K562 (cell line): Measurements from ENCODE around the gene TBL1X. TPM values are rescaled to one million over a fixed set of nuclear protein-coding genes. Genes with fewer than 3 reads are reported as not detected.

Source experiments
- ATAC-seq: fragments of 200-7000 bp; cut with Tn5 transposase; 3 replicates; pipeline ENCODE4 v1.9.1; 2020; ENCODE audit warnings: moderate library complexity
- BruUV-seq: library from RNA; stranded (reverse); fragments of 400-500 nt; replicated peaks from 2 replicates; lab custom pipeline; 2021; lab: Mats Ljungman, UMichigan
- CTCF ChIA-PET: fragments of 300-600 bp; formaldehyde crosslinking; extraction: SDS; loops from one replicate; lab custom pipeline; 2021; ENCODE audit warnings: low intra/inter-chr PET ratio; lab: Yijun Ruan, JAX
- POLR2A ChIA-PET: fragments of 300-600, 350-650 bp; sonication (Branson Sonifier 250); formaldehyde crosslinking; extraction: SDS; loops from one replicate; lab custom pipeline; 2021; ENCODE audit warnings: antibody characterized with exemption, inconsistent platforms; lab: Yijun Ruan, JAX
- DNase-seq, 4 experiments: peaks; one replicate each; pipeline versions ENCODE4 v3.0.0 to v3.0.0-alpha.2; 2011 to 2018; ENCODE audit warnings: low spot score in 3 of 4, mixed read lengths in 3 of 4; ENCODE audit errors: extremely low read depth in 1 of 4
- FAIRE-seq: peaks from 2 replicates; lab custom pipeline; 2011; peaks lifted over from hg19 to GRCh38; lab: Jason Lieb, UNC
- H2AFZ ChIP-seq: 2 replicates; pipeline ENCODE4 v1.6.0; 2011; ENCODE audit warnings: low read depth, low read length, control low read depth, inconsistent platforms
- H3K27ac ChIP-seq: fragments of 200-600 bp; 3 replicates; pipeline ENCODE4 v1.8.0; 2011; ENCODE audit warnings: low read depth, mild to moderate bottlenecking, control low read depth, inconsistent platforms, low read length, moderate library complexity, mixed read lengths; ENCODE audit errors: extremely low read depth
- H3K27me3 ChIP-seq, 2 experiments: fragments of 300-600 bp in 1 of 2; 2 replicates in 1 of 2; 3 replicates in 1 of 2; pipeline versions ENCODE4 v1.6.0 to v1.8.0; 2011; ENCODE audit warnings: inconsistent platforms in 2 of 2, low read length in 2 of 2, mild to moderate bottlenecking in 1 of 2, mixed read lengths in 1 of 2, moderate library complexity in 1 of 2; ENCODE audit not compliant: control insufficient read depth in 2 of 2, insufficient read depth in 2 of 2
- H3K36me3 ChIP-seq: fragments of 300-600 bp; 3 replicates; pipeline ENCODE4 v1.8.0; 2011; ENCODE audit warnings: mild to moderate bottlenecking, low read length, inconsistent platforms; ENCODE audit not compliant: control insufficient read depth, insufficient read depth
- H3K4me1 ChIP-seq, 2 experiments: fragments of 200-600 bp in 1 of 2; replicated peaks in 1 of 2; 2 replicates in 1 of 2; 3 replicates in 1 of 2; pipeline versions ENCODE4 v1.5.1 to v1.8.0; 2011; ENCODE audit warnings: inconsistent platforms in 2 of 2, low read length in 2 of 2, mild to moderate bottlenecking in 1 of 2, mixed read lengths in 1 of 2, moderate library complexity in 1 of 2; ENCODE audit not compliant: control insufficient read depth in 2 of 2, insufficient read depth in 2 of 2
- H3K4me2 ChIP-seq: 2 replicates; pipeline ENCODE4 v1.6.1; 2011; ENCODE audit warnings: low read length, control low read depth, inconsistent platforms, mixed read lengths; ENCODE audit not compliant: insufficient read depth
- H3K4me3 ChIP-seq: fragments of 200-600 bp; sonication (generic), shearing (Covaris generic); 2 replicates; pipeline ENCODE4 v1.5.1; 2016; ENCODE audit warnings: control low read depth, inconsistent platforms
- H3K79me2 ChIP-seq: fragments of 200-600 bp; 3 replicates; pipeline ENCODE4 v1.8.0; 2011; ENCODE audit warnings: low read length, inconsistent platforms; ENCODE audit not compliant: control insufficient read depth, insufficient read depth
- H3K9ac ChIP-seq, 2 experiments: 2 replicates each; pipeline versions ENCODE4 v1.6.0 to v1.6.1; 2011; ENCODE audit warnings: low read depth in 2 of 2, low read length in 2 of 2, control low read depth in 1 of 2, inconsistent platforms in 1 of 2, mild to moderate bottlenecking in 1 of 2, mixed read lengths in 1 of 2; ENCODE audit not compliant: insufficient read depth in 1 of 2
- H3K9me1 ChIP-seq: one replicate; pipeline ENCODE4 v1.6.0; 2011; ENCODE audit warnings: inconsistent platforms, mild to moderate bottlenecking, low read length, moderate library complexity; ENCODE audit not compliant: control insufficient read depth, insufficient read depth
- H3K9me3 ChIP-seq: replicated peaks from 2 replicates; pipeline ENCODE4 v1.5.1; 2011; ENCODE audit warnings: low read depth, low read length, inconsistent platforms; ENCODE audit not compliant: control insufficient read depth, insufficient read depth
- H4K20me1 ChIP-seq: replicated peaks from 2 replicates; pipeline ENCODE4 v1.6.1; 2011; ENCODE audit warnings: low read length, inconsistent platforms, mixed read lengths; ENCODE audit not compliant: control insufficient read depth, insufficient read depth
- DDX20 ChIP-seq: fragments of 450-650 bp; IDR thresholded peaks from 2 replicates; pipeline ENCODE4 v1.6.1; 2016; ENCODE audit warnings: missing genetic modification characterization, low read depth, mild to moderate bottlenecking, missing compliant biosample characterization, moderate library complexity
- HBP1 ChIP-seq: fragments of 450-650 bp; formaldehyde crosslinking; IDR thresholded peaks from 2 replicates; pipeline ENCODE4 v1.4.0; 2022; ENCODE audit warnings: missing genetic modification characterization
- MEIS2 ChIP-seq: fragments of 450-650 bp; IDR thresholded peaks from 2 replicates; pipeline ENCODE4 v1.6.1; 2014; ENCODE audit warnings: mild to moderate bottlenecking; ENCODE audit not compliant: partially characterized antibody
- SIN3B ChIP-seq: fragments of 450-650 bp; IDR thresholded peaks from 2 replicates; pipeline ENCODE4 v1.6.1; 2017; ENCODE audit warnings: low read depth, mild to moderate bottlenecking, moderate library complexity
- ZC3H8 ChIP-seq: fragments of 450-650 bp; IDR thresholded peaks from 2 replicates; pipeline ENCODE4 v1.6.1; 2017
- WGBS: fragments of 100-300 bp; shearing (Covaris generic); methylation state at CpG from one replicate; pipeline ENCODE4 v1.1.6; 2016; ENCODE audit warnings: low coverage, mixed read lengths; ENCODE audit not compliant: insufficient coverage; ENCODE audit errors: missing lambda C conversion rate; 5-methylcytosine and 5-hydroxymethylcytosine counted together
- in situ Hi-C: fragments of 300-500 bp; cut with MboI; formaldehyde crosslinking; loops from 4 replicates; pipeline ENCODE4 v1.15.0; 2018; ENCODE audit warnings: inconsistent platforms, mixed read lengths
- intact Hi-C: fragments of 100-400 bp; cut with micrococcal nuclease; formaldehyde crosslinking; loops from 2 replicates; pipeline ENCODE4 v1.14.2; 2022
- polyA plus RNA-seq, 8 experiments: library from polyadenylated mRNA; depleted of rRNA in 4 of 8; stranded (reverse) in 5 of 8; unstranded in 3 of 8; fragments of >200 nt; fragmentation: Nextera tagmentation in 2 of 8; fragmentation: Illumina TruSeq in 1 of 8; extraction: Ambion mirVana in 2 of 8; extraction: Trizol in 1 of 8; gene quantifications; 2 replicates each; pipeline versions ENCODE4 v1.2.1 to v1.2.3, GENCODE V29; 2011 to 2014; ENCODE audit warnings: inconsistent platforms in 1 of 8, missing spikeins in 1 of 8
- total RNA-seq, 7 experiments: library from RNA; depleted of rRNA in 6 of 7; stranded (reverse); fragments of >200 nt in 6 of 7; fragmentation: Illumina TruSeq in 2 of 7; extraction: Trizol in 2 of 7; gene quantifications; 2 replicates each; pipeline versions ENCODE4 v1.2.1 to v1.2.3, GENCODE V29; 2011 to 2021; ENCODE audit warnings: low replicate concordance in 1 of 7
- TF ChIP-seq, protein P1 (sequence below): fragments of 450-650 bp; IDR thresholded peaks from 2 replicates; pipeline ENCODE4 v1.6.1; 2018; ENCODE audit warnings: mild to moderate bottlenecking, low read depth; ENCODE audit not compliant: partially characterized antibody

The TBL1X gene
- total and polyA plus RNA-seq, 9 of the 15 experiments (the other 6 are each of a cell fraction or from before 2014, with no cell fraction given) = 6.0 to 49.6 (median 19.7) TPM

- no peak for TF ChIP-seq HBP1 (CRISPR knock-in tag)
- TF ChIP-seq, all 486 proteins: peak for 0
These were observed 217.6 kb downstream of the TBL1X start (continued) for GRCh38 chrX:9682456-9682855.

GRCh38 chrX:9682861-9683260 is 218.0 kb downstream of the TBL1X start:
- H2AFZ ChIP-seq = no peak overlapping the region
- intact Hi-C loops = no loop called here
- DNase-seq (no peak), ATAC-seq (no peak), FAIRE-seq (no peak)
- H3K9me1 ChIP-seq = no peaks in the 10 kb centered on the region
- no peak overlapping the region for H3K4me2 ChIP-seq
- H3K27me3 ChIP-seq = no peaks in the 10 kb centered on the region
- H3K4me3 ChIP-seq = no peak overlapping the region
- no peak overlapping the region for H3K9ac ChIP-seq
- peaks cover 10% of the 10 kb centered on the region; the same call in 2 of the 3 replicates for H3K36me3 ChIP-seq
- H3K27ac ChIP-seq = no peak overlapping the region
- CTCF ChIA-PET = no interaction called here
- no TSS peak for BruUV-seq
- H3K9me3 ChIP-seq = no peaks in the 10 kb centered on the region
- no peak for TF ChIP-seq SIN3B
- TF ChIP-seq, protein P1, sequence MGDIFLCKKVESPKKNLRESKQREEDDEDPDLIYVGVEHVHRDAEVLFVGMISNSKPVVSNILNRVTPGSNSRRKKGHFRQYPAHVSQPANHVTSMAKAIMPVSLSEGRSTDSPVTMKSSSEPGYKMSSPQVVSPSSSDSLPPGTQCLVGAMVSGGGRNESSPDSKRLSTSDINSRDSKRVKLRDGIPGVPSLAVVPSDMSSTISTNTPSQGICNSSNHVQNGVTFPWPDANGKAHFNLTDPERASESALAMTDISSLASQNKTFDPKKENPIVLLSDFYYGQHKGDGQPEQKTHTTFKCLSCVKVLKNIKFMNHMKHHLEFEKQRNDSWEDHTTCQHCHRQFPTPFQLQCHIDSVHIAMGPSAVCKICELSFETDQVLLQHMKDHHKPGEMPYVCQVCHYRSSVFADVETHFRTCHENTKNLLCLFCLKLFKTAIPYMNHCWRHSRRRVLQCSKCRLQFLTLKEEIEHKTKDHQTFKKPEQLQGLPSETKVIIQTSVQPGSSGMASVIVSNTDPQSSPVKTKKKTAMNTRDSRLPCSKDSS = no peak
- no peak for TF ChIP-seq ZC3H8
- no peak for TF ChIP-seq DDX20 (tag)
- TF ChIP-seq MEIS2 = no peak
- no peaks in the 10 kb centered on the region for H3K4me1 ChIP-seq
- WGBS = 97% methylated on average over 3 of the region's 6 CpGs
- in situ Hi-C loops = no loop called here
- 0 out of 2 replicates have a peak, but pooled peaks cover 4% of the 10 kb centered on the region for H4K20me1 ChIP-seq
- no peaks in the 10 kb centered on the region for H3K79me2 ChIP-seq
- POLR2A ChIA-PET = interaction anchor here (0.6 kb wide), 1 partner anchor 12 kb away, joined by 3 read pairs; no protein-coding TSS in a partner anchor
